WTC11 (cell line): ENCODE measurements around the gene COL25A1.

ENCODE experiments used
- CTCF ChIP-seq: fragments of 200-600 bp; IDR thresholded peaks from 2 replicates; pipeline ENCODE4 v1.8.0; 2022; ENCODE audit warnings: antibody characterized with exemption
- JUN ChIP-seq: sonication (generic); formaldehyde crosslinking; IDR thresholded peaks from 2 replicates; pipeline ENCODE4 v1.8.0; 2023; ENCODE audit warnings: mild to moderate bottlenecking, missing genetic modification reagents
- USF2 ChIP-seq: sonication (generic); formaldehyde crosslinking; IDR thresholded peaks from 2 replicates; pipeline ENCODE4 v1.8.1; 2023; ENCODE audit warnings: mild to moderate bottlenecking, missing genetic modification reagents, moderate library complexity
- ZNF532 ChIP-seq: fragments of 250-450 bp; sonication (Bioruptor Pico); IDR thresholded peaks from 2 replicates; pipeline ENCODE4 v1.9.0; 2021; ENCODE audit warnings: mild to moderate bottlenecking, borderline replicate concordance

DNA sequence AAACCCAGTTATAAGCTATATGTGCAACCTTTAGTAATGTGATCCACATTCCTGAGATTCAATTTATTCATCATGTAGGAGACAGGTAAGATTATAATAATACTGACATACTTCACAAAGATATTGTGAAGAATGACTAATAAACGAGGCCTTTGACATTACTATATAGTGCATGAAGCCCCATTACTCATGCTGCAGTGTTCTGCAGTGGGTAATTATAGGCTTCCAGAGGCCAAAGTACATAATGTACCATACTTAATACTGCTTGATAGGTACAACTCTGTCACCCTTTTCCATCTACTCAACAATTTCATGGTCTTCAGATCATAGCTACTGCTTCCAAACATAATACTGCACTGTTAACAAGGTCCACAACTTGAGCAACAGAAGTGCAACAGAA is 68.9 kb downstream of the COL25A1 start:
- TF ChIP-seq USF2 (CRISPR knock-in tag) (no peak), JUN (CRISPR knock-in tag) (no peak), ZNF532 (no peak), CTCF (no peak)
